ENCODE results near the gene ZDHHC14. TPM values are rescaled to one million over a fixed set of nuclear protein-coding genes. Genes with fewer than 3 reads are reported as not detected.
A peak's percentile ranks its signal among the peaks of the same experiment; 100 is the strongest.

ZDHHC14 gene
- total and polyA plus RNA-seq, 2 of the 8 experiments (the other 6 are each of a cell fraction or from before 2014, with no cell fraction given) = 2.9 to 5.3 TPM

GRCh38 chr6:157592980-157593379, 212.0 kb downstream of the ZDHHC14 start:
- Histone ChIP-seq H2AK5ac (ENCODE audit: low read depth, low read length) (no peak overlapping the region), H3K4me2 (ENCODE audit: insufficient read depth in 1 of 2, low read depth in 2 of 2, low read length in 2 of 2) (no peak overlapping the region), H3K79me2 (ENCODE audit: control insufficient read depth in 1 of 2, insufficient read depth in 2 of 2, low read length in 2 of 2) (no peaks in the 10 kb centered on the region), H4K20me1 (replicated peaks in 1 of 2; ENCODE audit: control insufficient read depth in 1 of 2, insufficient read depth in 2 of 2, low read length in 2 of 2) (no peaks in the 10 kb centered on the region), H3K9me3 (ENCODE audit: insufficient read depth in 2 of 2, low read depth in 1 of 2, low read length in 1 of 2) (peaks cover 15 to 18% of the 10 kb centered on the region in 2 experiments), H3K27me3 (replicated peaks in 1 of 4; ENCODE audit: control insufficient read depth in 3 of 4, extremely low read depth in 1 of 4, insufficient read depth in 3 of 4, low read length in 3 of 4) (no peaks in the 10 kb centered on the region), H2BK120ac (replicated peaks; ENCODE audit: low read depth, low read length) (no peak overlapping the region), H3K23ac (ENCODE audit: insufficient read length) (no peak overlapping the region), H2BK12ac (ENCODE audit: low read depth, low read length) (no peak overlapping the region), H3K4ac (replicated peaks; ENCODE audit: insufficient read length, low read depth, low read length) (no peak overlapping the region), H2AFZ (ENCODE audit: low read length) (no peak overlapping the region), H3K4me1 (replicated peaks in 1 of 4; ENCODE audit: control insufficient read depth in 3 of 4, insufficient read depth in 4 of 4, low read length in 3 of 4) (peaks cover 0 to 2% (median 0%) of the 10 kb centered on the region in 4 experiments; a peak in 2 of 7 replicates), H4K5ac (ENCODE audit: insufficient read length, low read depth, low read length) (no peak overlapping the region), H3K18ac (ENCODE audit: extremely low read depth, low read length) (peak overlapping the region; percentile 19; the same call in 1 of the 2 replicates), H3K23me2 (ENCODE audit: low read depth, low read length) (no peaks in the 10 kb centered on the region), H3K79me1 (ENCODE audit: low read depth, low read length) (no peaks in the 10 kb centered on the region), H3K27ac (ENCODE audit: low read depth, low read length) (no peak overlapping the region), H3K56ac (replicated peaks; ENCODE audit: insufficient read length, low read depth, low read length) (no peak overlapping the region), H2BK15ac (ENCODE audit: low read length) (no peak overlapping the region), H3K4me3 (ENCODE audit: extremely low read depth in 1 of 4, insufficient read depth in 2 of 4, low read depth in 3 of 4, low read length in 4 of 4) (no peak overlapping the region), H3K14ac (ENCODE audit: insufficient read length) (no peak overlapping the region), H4K91ac (replicated peaks; ENCODE audit: insufficient read length, low read length) (no peak overlapping the region), H2BK20ac (ENCODE audit: low read length) (no peak overlapping the region), H3K36me3 (ENCODE audit: control insufficient read depth in 2 of 4, insufficient read depth in 4 of 4, low read length in 3 of 4) (no peaks in the 10 kb centered on the region), H3K9ac (replicated peaks in 1 of 4; ENCODE audit: extremely low read depth in 1 of 4, low read depth in 3 of 4, low read length in 3 of 4) (no peak overlapping the region), H2BK5ac (ENCODE audit: low read depth, low read length) (no peak overlapping the region), H4K8ac (ENCODE audit: extremely low read depth, insufficient read depth, low read length) (no peak overlapping the region)
- FAIRE-seq = no peak
- WGBS, 2 experiments (ENCODE audit: extremely low coverage in 1 of 2, insufficient coverage in 1 of 2, insufficient read length in 1 of 2, insufficient replicate concordance in 2 of 2, low coverage in 1 of 2, low lambda C conversion rate in 2 of 2, missing lambda C conversion rate in 1 of 2) = 93% methylated on average over 21 of the region's 21 CpGs; no CpG with 5 or more reads in 1 of the 2 experiments
- CTCF ChIA-PET (ENCODE audit: partially characterized antibody) = interaction anchor here (1.0 to 1.2 kb wide), 3 partner anchors 8 to 30 kb away, joined by 3 to 4 read pairs (median 3); no protein-coding TSS in a partner anchor
- DNase-seq (ENCODE audit: low read depth in 1 of 2, low spot score in 2 of 2) = no peak
- POLR2A ChIA-PET (ENCODE audit: partially characterized antibody) = interaction anchor here (1.5 kb wide), 1 partner anchor 41 kb away, joined by 3 read pairs; no protein-coding TSS in a partner anchor
- TF ChIP-seq KDM1A (IDR thresholded peaks at IDR 0.05; ENCODE audit: borderline replicate concordance, low read length) = no peak
- TF ChIP-seq CHD1 (IDR thresholded peaks at IDR 0.05; ENCODE audit: low read depth, low read length) = no peak
- no peak for TF ChIP-seq SUZ12 (IDR thresholded peaks at IDR 0.05; ENCODE audit: low read length)
- TF ChIP-seq SIN3A (conservative IDR thresholded peaks at IDR 0.05 in 1 of 2, IDR thresholded peaks at IDR 0.05 in 1 of 2; ENCODE audit: low read depth in 1 of 2, low read length in 2 of 2) = no peak
- TF ChIP-seq KDM4A (IDR thresholded peaks at IDR 0.05; ENCODE audit: low read depth, low read length, severe bottlenecking) = no peak
- TF ChIP-seq GTF2F1 (IDR thresholded peaks at IDR 0.05; ENCODE audit: borderline replicate concordance, low read depth, low read length) = no peak
- TF ChIP-seq NANOG (IDR thresholded peaks at IDR 0.05; ENCODE audit: insufficient read depth, low read depth, low read length, poor library complexity, severe bottlenecking) = no peak
- TF ChIP-seq BACH1 (IDR thresholded peaks at IDR 0.05; ENCODE audit: low read length) = no peak
- no peak for TF ChIP-seq RAD21 (IDR thresholded peaks at IDR 0.05 in 1 of 2, conservative IDR thresholded peaks at IDR 0.05 in 1 of 2; ENCODE audit: low read depth in 2 of 2, low read length in 2 of 2)
- no peak for TF ChIP-seq CHD2 (IDR thresholded peaks at IDR 0.05; ENCODE audit: low read length)
- TF ChIP-seq BCL11A (IDR thresholded peaks at IDR 0.05; ENCODE audit: low read depth in 2 of 2, low read length in 2 of 2) = no peak
- TF ChIP-seq MAX (IDR thresholded peaks at IDR 0.05) = no peak
- no peak for TF ChIP-seq RNF2 (IDR thresholded peaks at IDR 0.05; ENCODE audit: borderline replicate concordance, low read depth, low read length, missing control alignments, poor library complexity, severe bottlenecking)
